Prostate gland (tissue), 2 donors: ENCODE results near the gene ZBTB49.

Experiments used
- POLR2A ChIP-seq: fragments of 450-650 bp; IDR thresholded peaks from one replicate; pipeline ENCODE4 v1.6.1; 2016; ENCODE audit warnings: antibody characterized with exemption, mild to moderate bottlenecking
- TF ChIP-seq, protein P1 (sequence below), 4 experiments: fragments of 200-600 bp in 2 of 4; fragments of 450-650 bp in 2 of 4; sonication (generic) in 2 of 4; IDR thresholded peaks; 1 replicate in 3 of 4; 2 replicates in 1 of 4; pipeline ENCODE4 v1.5.1; 2016 to 2019; ENCODE audit warnings: antibody characterized with exemption in 4 of 4, mild to moderate bottlenecking in 2 of 4, moderate library complexity in 2 of 4

DNA sequence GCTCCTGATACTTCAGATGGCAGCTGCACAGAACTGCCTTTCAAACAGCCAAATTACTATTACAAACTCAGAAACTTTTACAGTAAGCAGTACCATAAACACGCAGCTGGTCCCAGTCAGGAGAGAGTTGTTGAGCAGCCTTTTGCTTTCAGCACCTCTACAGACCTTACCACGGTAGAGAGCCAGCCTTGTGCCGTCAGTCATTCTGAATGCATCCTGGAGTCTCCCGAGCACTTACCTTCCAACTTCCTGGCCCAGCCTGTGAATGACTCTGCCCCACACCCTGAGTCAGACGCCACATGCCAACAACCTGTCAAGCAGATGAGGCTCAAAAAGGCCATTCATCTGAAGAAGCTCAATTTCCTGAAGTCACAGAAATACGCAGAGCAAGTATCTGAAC is 12.4 kb downstream of the ZBTB49 start:
- TF ChIP-seq POLR2A, result no peak
- TF ChIP-seq, protein P1, sequence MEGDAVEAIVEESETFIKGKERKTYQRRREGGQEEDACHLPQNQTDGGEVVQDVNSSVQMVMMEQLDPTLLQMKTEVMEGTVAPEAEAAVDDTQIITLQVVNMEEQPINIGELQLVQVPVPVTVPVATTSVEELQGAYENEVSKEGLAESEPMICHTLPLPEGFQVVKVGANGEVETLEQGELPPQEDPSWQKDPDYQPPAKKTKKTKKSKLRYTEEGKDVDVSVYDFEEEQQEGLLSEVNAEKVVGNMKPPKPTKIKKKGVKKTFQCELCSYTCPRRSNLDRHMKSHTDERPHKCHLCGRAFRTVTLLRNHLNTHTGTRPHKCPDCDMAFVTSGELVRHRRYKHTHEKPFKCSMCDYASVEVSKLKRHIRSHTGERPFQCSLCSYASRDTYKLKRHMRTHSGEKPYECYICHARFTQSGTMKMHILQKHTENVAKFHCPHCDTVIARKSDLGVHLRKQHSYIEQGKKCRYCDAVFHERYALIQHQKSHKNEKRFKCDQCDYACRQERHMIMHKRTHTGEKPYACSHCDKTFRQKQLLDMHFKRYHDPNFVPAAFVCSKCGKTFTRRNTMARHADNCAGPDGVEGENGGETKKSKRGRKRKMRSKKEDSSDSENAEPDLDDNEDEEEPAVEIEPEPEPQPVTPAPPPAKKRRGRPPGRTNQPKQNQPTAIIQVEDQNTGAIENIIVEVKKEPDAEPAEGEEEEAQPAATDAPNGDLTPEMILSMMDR (IDR thresholded peaks at IDR 0.05), result no peak
